Testis (tissue), 3 donors: Measurements from ENCODE around the gene TBL2. TPM values are rescaled to one million over a fixed set of nuclear protein-coding genes. Genes with fewer than 3 reads are reported as not detected.

Experiments used
- DNase-seq: peaks from one replicate; pipeline ENCODE4 v3.0.0-alpha.2; 2019
- H3K27ac ChIP-seq, 2 donors: fragments of 200-600 bp; sonication (generic); one replicate each; pipeline ENCODE4 v1.5.1; 2019
- H3K27me3 ChIP-seq: fragments of 200-600 bp; sonication (generic); one replicate; pipeline ENCODE4 v1.5.1; 2019
- H3K36me3 ChIP-seq: fragments of 200-600 bp; sonication (generic); one replicate; pipeline ENCODE4 v1.5.1; 2017; ENCODE audit warnings: low read depth; ENCODE audit errors: missing control alignments
- H3K4me1 ChIP-seq: fragments of 200-600 bp; sonication (generic); one replicate; pipeline ENCODE4 v1.5.1; 2019
- H3K4me3 ChIP-seq, 2 donors: fragments of 200-600 bp; sonication (generic); one replicate each; pipeline ENCODE4 v1.5.1; 2017 to 2019
- H3K9me3 ChIP-seq: fragments of 200-600 bp; sonication (generic); one replicate; pipeline ENCODE4 v1.5.1; 2017
- CTCF ChIP-seq, 3 experiments: fragments of 450-650 bp in 2 of 3; fragments of 200-600 bp in 1 of 3; sonication (generic) in 1 of 3; IDR thresholded peaks; one replicate each; pipeline ENCODE4 v1.5.1; 2016 to 2019; ENCODE audit warnings: antibody characterized with exemption in 3 of 3, mild to moderate bottlenecking in 2 of 3, moderate library complexity in 1 of 3
- POLR2A ChIP-seq: fragments of 450-650 bp; IDR thresholded peaks from one replicate; pipeline ENCODE4 v1.6.1; 2017; ENCODE audit warnings: antibody characterized with exemption, mild to moderate bottlenecking, moderate library complexity
- WGBS, 2 donors: methylation state at CpG; one replicate each; pipeline ENCODE4 v1.1.5; 2018; 5-methylcytosine and 5-hydroxymethylcytosine counted together
- intact Hi-C: fragments of 100-400 bp; cut with DNase I; formaldehyde crosslinking; loops from one replicate; pipeline ENCODE4 v1.15.1; 2023; ENCODE audit warnings: low total_unique reads
- polyA plus RNA-seq: library from polyadenylated mRNA; stranded (reverse); fragments of 350-450 nt; fragmentation: Illumina TruSeq; extraction: RNeasy Lipid Tissue Mini Kit (QIAGEN cat#74804); gene quantifications from one replicate; pipeline ENCODE4 v1.2.3, GENCODE V29; 2014; ENCODE audit warnings: low read depth, low replicate concordance; ENCODE audit not compliant: insufficient read depth
- total RNA-seq, 2 donors: library from RNA; depleted of rRNA; stranded (reverse); fragments of >200 nt; gene quantifications; one replicate each; pipeline ENCODE4 v1.2.3, GENCODE V29; 2016

TBL2 gene
- total and polyA plus RNA-seq, 3 donors from 2014 or later, result 211 to 579 (median 224) TPM

- peaks cover 13% of the 10 kb centered on the region for H3K4me1 ChIP-seq
- intact Hi-C loops, result no loop called here
- H3K4me3 ChIP-seq, result no peak overlapping the region
- TF ChIP-seq POLR2A (no peak), CTCF (IDR thresholded peaks at IDR 0.05) (no peak)
- no peak overlapping the region for H3K27ac ChIP-seq
- H3K27me3 ChIP-seq, result no peaks in the 10 kb centered on the region
- no peaks in the 10 kb centered on the region for H3K36me3 ChIP-seq
- no peak for DNase-seq
- WGBS, 2 donors, result 61 to 65% methylated on average over 11 of the region's 11 CpGs
- no peaks in the 10 kb centered on the region for H3K9me3 ChIP-seq
Observed at GRCh38 chr7:73560109-73560835, 18.1 kb downstream of the TBL2 start.

GRCh38 chr7:73557397-73558257 is 20.8 kb downstream of the TBL2 start, which contains the start of gene BCL7B:
Gene BCL7B, minus strand, starts transcription at chr7:73557690. Its CDS starts 112 bp downstream, at chr7:73557578.
- Histone ChIP-seq H3K36me3 (no peaks in the 10 kb centered on the region), H3K4me3 (peak within 1 kb of the TSS; percentile 84 to 94), H3K9me3 (no peaks in the 10 kb centered on the region), H3K4me1 (peaks cover 18% of the 10 kb centered on the region), H3K27ac (peak within 1 kb of the TSS; percentile 97 to 100), H3K27me3 (no peaks in the 10 kb centered on the region)
- intact Hi-C loops, result loop anchor here (5.0 kb wide), 1 partner anchor 35 kb away; the partner anchor contains the start of gene BAZ1B
- 3 to 16% methylated on average over 11 to 82 of the region's 83 CpGs for WGBS, 2 donors
- DNase-seq, result peak; percentile 76
- no peak for TF ChIP-seq POLR2A
- no peak for TF ChIP-seq CTCF (IDR thresholded peaks at IDR 0.05)

GRCh38 chr7:73557108-73557396 is 21.3 kb downstream of the TBL2 start:
- WGBS, 2 donors, result 0% methylated on average over 4 to 31 of the region's 36 CpGs
- H3K4me3 ChIP-seq, result peak overlapping the region; percentile 84 to 94
- no peaks in the 10 kb centered on the region for H3K36me3 ChIP-seq
- H3K4me1 ChIP-seq, result peaks cover 18% of the 10 kb centered on the region
- intact Hi-C loops, result loop anchor here (5.0 kb wide), 1 partner anchor 35 kb away; the partner anchor contains the start of gene BAZ1B
- peak overlapping the region; percentile 97 to 100 for H3K27ac ChIP-seq
- DNase-seq, result peak; percentile 95
- no peaks in the 10 kb centered on the region for H3K9me3 ChIP-seq
- H3K27me3 ChIP-seq, result no peaks in the 10 kb centered on the region
- TF ChIP-seq POLR2A, result no peak
- TF ChIP-seq CTCF (IDR thresholded peaks at IDR 0.05), result no peak

GRCh38 chr7:73556208-73557107 is 21.9 kb downstream of the TBL2 start:
- peak overlapping the region; percentile 84 to 94 for H3K4me3 ChIP-seq
- H3K4me1 ChIP-seq, result peaks cover 18% of the 10 kb centered on the region
- no peaks in the 10 kb centered on the region for H3K9me3 ChIP-seq
- H3K36me3 ChIP-seq, result no peaks in the 10 kb centered on the region
- no peak for DNase-seq
- H3K27me3 ChIP-seq, result no peaks in the 10 kb centered on the region
- 10 to 14% methylated on average over 28 of the region's 28 CpGs for WGBS, 2 donors
- H3K27ac ChIP-seq, result peak overlapping the region; percentile 97 to 100
- TF ChIP-seq POLR2A (no peak), CTCF (IDR thresholded peaks at IDR 0.05) (no peak)
- intact Hi-C loops, result loop anchor here (5.0 kb wide), 1 partner anchor 34 kb away; the partner anchor contains the start of gene BAZ1B
